ENCODE data around the gene AUTS2.

The AUTS2 gene

DNA sequence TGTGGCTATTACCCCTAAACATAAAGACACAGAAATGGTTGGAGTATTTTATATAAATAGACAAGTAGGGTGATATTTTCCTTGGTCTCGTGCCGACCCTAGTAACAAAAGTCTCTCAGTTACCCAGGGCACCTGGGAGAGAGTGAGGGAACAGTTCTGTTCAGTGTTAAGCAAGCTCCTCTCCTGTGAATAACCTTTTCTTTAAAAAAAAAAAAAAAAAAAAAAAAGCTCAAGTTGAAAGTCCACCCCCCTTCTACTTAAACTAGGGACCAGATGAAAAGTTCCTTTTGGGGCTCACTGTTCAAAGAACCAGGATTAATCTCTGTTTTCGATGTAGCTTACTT is 896.7 kb downstream of the AUTS2 start:
- no peak overlapping the region for H3K4me3 ChIP-seq (ENCODE audit: low read length in 2 of 2)
- H3K27ac ChIP-seq (ENCODE audit: low read length): no peak overlapping the region
- no peak overlapping the region for H3K9ac ChIP-seq (ENCODE audit: low read length in 2 of 2)
- H3K27me3 ChIP-seq (ENCODE audit: control insufficient read depth in 1 of 2, insufficient read depth in 2 of 2, low read length in 2 of 2): no peaks in the 10 kb centered on the region
- no peaks in the 10 kb centered on the region for H3K9me3 ChIP-seq (ENCODE audit: control insufficient read depth in 2 of 2, low read length in 2 of 2)
- H3K36me3 ChIP-seq (ENCODE audit: control insufficient read depth in 2 of 2, insufficient read depth in 2 of 2, low read length in 2 of 2): no peaks in the 10 kb centered on the region
- H3K4me1 ChIP-seq (ENCODE audit: control insufficient read depth, insufficient read depth, low read length): no peaks in the 10 kb centered on the region

DNA sequence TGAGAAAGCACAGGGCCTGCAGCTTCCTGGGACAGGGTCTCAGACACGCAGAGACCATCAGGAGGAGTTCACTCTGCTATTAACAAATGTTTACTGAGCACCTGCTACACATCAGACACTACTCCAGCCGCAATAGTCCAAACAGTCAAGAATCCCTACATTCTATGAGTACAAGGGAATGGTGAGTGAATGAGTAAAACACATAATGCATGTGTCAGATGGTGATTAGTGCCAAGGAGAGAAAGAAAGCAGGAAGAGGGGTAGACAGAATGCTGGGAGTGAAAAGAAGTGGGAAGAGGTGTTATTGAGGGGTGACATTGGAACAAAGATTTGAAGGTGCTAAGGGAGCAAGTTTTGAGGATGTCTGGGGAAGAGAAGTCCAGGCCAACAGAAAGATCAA is 899.5 kb downstream of the AUTS2 start:
- H3K4me1 ChIP-seq (ENCODE audit: control insufficient read depth, insufficient read depth, low read length): no peaks in the 10 kb centered on the region
- H3K27ac ChIP-seq (ENCODE audit: low read length): no peak overlapping the region
- no peak overlapping the region for H3K4me3 ChIP-seq (ENCODE audit: low read length in 2 of 2)
- no peak overlapping the region for H3K9ac ChIP-seq (ENCODE audit: low read length in 2 of 2)
- no peaks in the 10 kb centered on the region for H3K36me3 ChIP-seq (ENCODE audit: control insufficient read depth in 2 of 2, insufficient read depth in 2 of 2, low read length in 2 of 2)
- no peaks in the 10 kb centered on the region for H3K27me3 ChIP-seq (ENCODE audit: control insufficient read depth in 1 of 2, insufficient read depth in 2 of 2, low read length in 2 of 2)
- no peaks in the 10 kb centered on the region for H3K9me3 ChIP-seq (ENCODE audit: control insufficient read depth in 2 of 2, low read length in 2 of 2)

DNA sequence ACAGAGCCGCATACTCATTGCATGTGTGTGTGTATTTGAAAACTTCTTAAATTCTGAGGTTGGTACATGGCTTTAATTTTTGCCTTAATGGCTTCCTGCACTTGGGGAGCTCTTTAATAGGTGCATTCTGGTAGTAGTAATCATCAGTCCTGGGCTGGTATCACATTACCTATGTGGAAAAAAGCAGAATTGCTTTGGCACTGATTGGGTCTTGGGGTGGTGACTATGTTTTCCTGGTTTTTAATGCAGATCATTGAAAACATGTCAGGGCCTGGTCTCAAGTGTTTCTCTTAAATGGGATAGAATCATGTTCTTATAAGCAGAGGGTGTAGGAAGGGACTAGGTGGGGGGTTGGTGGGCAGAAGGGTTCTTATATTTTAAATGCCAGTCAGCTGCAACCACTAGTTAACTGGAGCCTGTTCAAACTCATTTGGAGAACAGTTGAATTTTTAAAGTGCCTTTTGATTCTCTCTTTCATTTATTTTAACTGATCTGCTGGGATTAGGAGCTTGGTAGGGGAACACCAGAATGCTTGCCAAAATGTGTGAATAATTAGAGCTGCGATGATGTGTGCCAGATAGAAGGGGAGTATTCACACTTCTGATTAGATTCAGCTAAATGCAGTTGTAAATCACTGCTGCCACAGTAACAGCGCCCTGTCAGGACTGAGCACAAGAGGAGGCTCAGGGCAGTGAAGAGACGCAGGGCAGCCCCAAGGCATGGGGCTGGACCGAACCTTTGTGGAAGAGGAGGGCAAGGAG is 900.1 kb downstream of the AUTS2 start:
- no peaks in the 10 kb centered on the region for H3K4me1 ChIP-seq (ENCODE audit: control insufficient read depth, insufficient read depth, low read length)
- H3K27ac ChIP-seq (ENCODE audit: low read length): no peak overlapping the region
- no peak overlapping the region for H3K4me3 ChIP-seq (ENCODE audit: low read length in 2 of 2)
- no peaks in the 10 kb centered on the region for H3K27me3 ChIP-seq (ENCODE audit: control insufficient read depth in 1 of 2, insufficient read depth in 2 of 2, low read length in 2 of 2)
- H3K9ac ChIP-seq (ENCODE audit: low read length in 2 of 2): no peak overlapping the region
- no peaks in the 10 kb centered on the region for H3K9me3 ChIP-seq (ENCODE audit: control insufficient read depth in 2 of 2, low read length in 2 of 2)
- no peaks in the 10 kb centered on the region for H3K36me3 ChIP-seq (ENCODE audit: control insufficient read depth in 2 of 2, insufficient read depth in 2 of 2, low read length in 2 of 2)

DNA sequence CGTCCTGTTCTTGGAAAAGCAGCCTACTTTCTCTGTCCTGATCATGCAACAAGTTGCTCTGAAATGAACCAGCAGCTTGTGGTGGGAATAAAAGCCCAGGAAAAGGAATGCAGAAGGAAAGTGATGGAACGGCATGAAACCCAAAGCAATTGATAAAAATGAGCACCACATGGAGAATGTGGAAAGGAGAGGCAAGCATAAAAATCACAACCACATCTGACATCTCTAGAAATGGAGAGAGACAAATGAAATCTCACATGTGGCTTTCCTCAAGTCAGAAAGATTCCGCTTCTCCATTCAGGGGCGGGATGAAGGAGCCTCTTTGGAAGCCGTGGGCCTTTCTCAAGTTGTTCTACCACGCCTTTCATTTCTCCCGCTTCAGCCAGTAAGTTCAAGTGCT is 902.0 kb downstream of the AUTS2 start:
- no peaks in the 10 kb centered on the region for H3K4me1 ChIP-seq (ENCODE audit: control insufficient read depth, insufficient read depth, low read length)
- no peak overlapping the region for H3K4me3 ChIP-seq (ENCODE audit: low read length in 2 of 2)
- no peak overlapping the region for H3K27ac ChIP-seq (ENCODE audit: low read length)
- no peaks in the 10 kb centered on the region for H3K27me3 ChIP-seq (ENCODE audit: control insufficient read depth in 1 of 2, insufficient read depth in 2 of 2, low read length in 2 of 2)
- H3K9ac ChIP-seq (ENCODE audit: low read length in 2 of 2): no peak overlapping the region
- no peaks in the 10 kb centered on the region for H3K36me3 ChIP-seq (ENCODE audit: control insufficient read depth in 2 of 2, insufficient read depth in 2 of 2, low read length in 2 of 2)
- H3K9me3 ChIP-seq (ENCODE audit: control insufficient read depth in 2 of 2, low read length in 2 of 2): no peaks in the 10 kb centered on the region

DNA sequence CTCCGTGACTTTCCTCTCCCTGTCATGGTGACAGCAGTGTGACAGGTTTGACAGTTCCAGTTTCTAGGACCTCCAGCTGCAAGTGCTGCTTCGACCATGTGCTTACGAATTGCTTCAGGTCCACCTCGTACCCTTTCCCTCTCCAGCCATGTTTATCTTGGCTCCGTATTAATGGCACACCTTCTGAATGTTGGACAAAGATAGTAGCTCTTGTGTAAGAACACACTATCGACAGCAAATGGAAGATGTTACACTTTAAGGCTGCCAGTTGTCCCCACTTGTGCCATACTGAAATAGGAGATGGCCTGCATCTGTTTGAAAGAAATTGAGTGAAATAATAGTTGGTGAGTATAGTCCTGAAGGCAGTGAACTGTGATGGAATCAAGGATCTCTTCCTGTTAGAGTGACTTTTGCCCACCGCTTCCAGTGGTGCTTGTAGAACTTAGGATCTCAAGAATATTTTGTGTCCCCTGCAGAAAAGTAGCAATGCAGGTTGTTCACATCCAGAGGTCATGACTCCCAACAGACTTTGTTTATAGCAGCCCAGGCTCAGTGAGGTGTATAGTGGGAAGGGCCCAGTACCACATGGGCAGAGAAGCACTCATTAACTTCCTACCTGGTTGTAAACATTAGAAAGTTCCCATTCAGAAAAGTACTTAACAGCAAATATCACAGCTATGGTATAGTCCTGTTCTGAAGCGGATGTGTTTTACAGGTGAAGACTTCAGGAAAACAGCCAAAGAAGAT is 904.0 kb downstream of the AUTS2 start:
- Histone ChIP-seq H3K27ac (ENCODE audit: low read length) (no peak overlapping the region), H3K4me1 (ENCODE audit: control insufficient read depth, insufficient read depth, low read length) (no peaks in the 10 kb centered on the region), H3K9me3 (ENCODE audit: control insufficient read depth in 2 of 2, low read length in 2 of 2) (no peaks in the 10 kb centered on the region), H3K27me3 (ENCODE audit: control insufficient read depth in 1 of 2, insufficient read depth in 2 of 2, low read length in 2 of 2) (no peaks in the 10 kb centered on the region), H3K4me3 (ENCODE audit: low read length in 2 of 2) (no peak overlapping the region), H3K9ac (ENCODE audit: low read length in 2 of 2) (no peak overlapping the region), H3K36me3 (ENCODE audit: control insufficient read depth in 2 of 2, insufficient read depth in 2 of 2, low read length in 2 of 2) (no peaks in the 10 kb centered on the region)

DNA sequence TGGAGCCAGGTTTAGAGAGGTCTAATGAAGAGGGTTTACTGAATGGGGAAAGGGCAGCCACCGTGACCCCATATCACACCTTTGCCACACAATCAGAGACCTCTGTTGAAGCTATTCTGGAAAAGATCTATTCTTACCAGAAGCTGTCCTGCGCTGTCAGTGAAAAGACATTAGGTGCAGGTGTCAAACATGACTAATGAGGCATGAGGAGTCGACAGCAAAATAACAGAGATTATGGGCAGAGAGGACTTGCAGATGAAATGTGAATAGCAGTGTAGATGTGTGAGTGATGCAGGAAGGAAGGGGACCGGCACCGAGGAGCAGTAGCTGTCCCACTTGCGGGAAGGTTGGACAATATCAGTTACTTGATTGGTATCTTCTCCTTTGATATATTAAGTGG is 906.0 kb downstream of the AUTS2 start:
- H3K9ac ChIP-seq (ENCODE audit: low read length in 2 of 2): no peak overlapping the region
- H3K9me3 ChIP-seq (ENCODE audit: control insufficient read depth in 2 of 2, low read length in 2 of 2): no peaks in the 10 kb centered on the region
- H3K4me1 ChIP-seq (ENCODE audit: control insufficient read depth, insufficient read depth, low read length): no peaks in the 10 kb centered on the region
- no peak overlapping the region for H3K4me3 ChIP-seq (ENCODE audit: low read length in 2 of 2)
- H3K36me3 ChIP-seq (ENCODE audit: control insufficient read depth in 2 of 2, insufficient read depth in 2 of 2, low read length in 2 of 2): no peaks in the 10 kb centered on the region
- no peak overlapping the region for H3K27ac ChIP-seq (ENCODE audit: low read length)
- no peaks in the 10 kb centered on the region for H3K27me3 ChIP-seq (ENCODE audit: control insufficient read depth in 1 of 2, insufficient read depth in 2 of 2, low read length in 2 of 2)

DNA sequence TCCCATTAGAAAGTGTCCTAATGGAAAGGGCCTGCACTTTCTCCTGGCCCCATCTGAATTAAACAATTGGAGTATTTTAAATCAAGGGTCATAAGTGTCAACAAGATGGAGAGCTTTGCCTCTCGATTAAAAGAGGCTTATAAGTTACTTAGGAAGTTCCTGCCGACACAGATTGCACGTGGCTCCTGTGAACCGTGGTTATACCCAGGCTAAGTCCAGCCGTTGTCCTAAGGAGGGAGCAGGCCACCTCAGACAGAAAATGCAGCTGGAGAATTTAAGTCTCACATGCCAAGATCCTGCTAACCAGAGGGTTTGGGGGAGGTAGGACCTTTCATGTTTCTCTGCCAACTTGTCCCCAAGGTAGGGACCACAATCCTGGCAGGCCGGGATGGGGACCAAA is 907.2 kb downstream of the AUTS2 start:
- Histone ChIP-seq H3K9ac (ENCODE audit: low read length in 2 of 2) (no peak overlapping the region), H3K4me3 (ENCODE audit: low read length in 2 of 2) (no peak overlapping the region), H3K27me3 (ENCODE audit: control insufficient read depth in 1 of 2, insufficient read depth in 2 of 2, low read length in 2 of 2) (no peaks in the 10 kb centered on the region), H3K4me1 (ENCODE audit: control insufficient read depth, insufficient read depth, low read length) (no peaks in the 10 kb centered on the region), H3K9me3 (ENCODE audit: control insufficient read depth in 2 of 2, low read length in 2 of 2) (no peaks in the 10 kb centered on the region), H3K27ac (ENCODE audit: low read length) (no peak overlapping the region), H3K36me3 (ENCODE audit: control insufficient read depth in 2 of 2, insufficient read depth in 2 of 2, low read length in 2 of 2) (no peaks in the 10 kb centered on the region)

DNA sequence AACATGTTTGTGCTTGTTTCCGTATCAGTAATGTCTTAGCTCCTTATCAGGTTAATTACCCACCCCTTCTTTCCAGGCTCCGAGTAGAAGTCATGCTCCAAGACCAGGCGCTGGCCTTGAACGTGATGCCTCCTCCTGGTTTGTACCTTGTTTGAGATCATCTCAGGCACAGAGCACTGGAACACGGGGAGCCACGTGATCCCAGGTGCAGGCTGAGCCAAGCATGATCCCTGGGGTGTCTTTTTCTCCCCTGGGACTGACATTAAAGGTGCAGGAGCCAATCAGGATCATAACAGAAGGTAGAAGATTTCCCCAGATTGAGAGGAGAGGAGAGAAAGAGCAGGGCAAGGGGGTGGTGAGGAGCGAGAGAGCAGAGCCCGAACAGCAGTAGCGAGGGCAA is 907.6 kb downstream of the AUTS2 start:
- Histone ChIP-seq H3K9me3 (ENCODE audit: control insufficient read depth in 2 of 2, low read length in 2 of 2) (no peaks in the 10 kb centered on the region), H3K36me3 (ENCODE audit: control insufficient read depth in 2 of 2, insufficient read depth in 2 of 2, low read length in 2 of 2) (no peaks in the 10 kb centered on the region), H3K4me1 (ENCODE audit: control insufficient read depth, insufficient read depth, low read length) (no peaks in the 10 kb centered on the region), H3K27ac (ENCODE audit: low read length) (no peak overlapping the region), H3K27me3 (ENCODE audit: control insufficient read depth in 1 of 2, insufficient read depth in 2 of 2, low read length in 2 of 2) (no peaks in the 10 kb centered on the region), H3K4me3 (ENCODE audit: low read length in 2 of 2) (no peak overlapping the region), H3K9ac (ENCODE audit: low read length in 2 of 2) (no peak overlapping the region)

DNA sequence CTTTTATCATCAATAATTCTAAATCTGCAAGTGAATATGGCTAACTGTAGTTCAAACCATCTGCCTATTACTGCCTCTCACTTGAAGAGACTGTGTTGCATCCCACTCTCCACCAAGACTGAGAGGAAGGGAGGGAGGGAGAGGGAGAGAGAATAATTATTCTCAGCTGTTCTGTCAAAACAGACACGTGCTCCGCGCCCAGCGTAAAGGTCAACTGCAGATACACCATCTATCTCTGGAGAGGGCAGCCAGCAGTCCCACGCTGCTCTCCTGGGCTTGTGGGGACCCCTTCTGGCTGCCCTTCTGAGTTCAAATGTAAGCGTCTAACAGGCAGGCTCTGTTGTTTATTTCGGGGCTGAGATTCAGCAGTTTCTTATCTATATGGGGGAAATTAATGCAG is 908.2 kb downstream of the AUTS2 start:
- Histone ChIP-seq H3K27me3 (ENCODE audit: control insufficient read depth in 1 of 2, insufficient read depth in 2 of 2, low read length in 2 of 2) (no peaks in the 10 kb centered on the region), H3K4me1 (ENCODE audit: control insufficient read depth, insufficient read depth, low read length) (no peaks in the 10 kb centered on the region), H3K9me3 (ENCODE audit: control insufficient read depth in 2 of 2, low read length in 2 of 2) (no peaks in the 10 kb centered on the region), H3K36me3 (ENCODE audit: control insufficient read depth in 2 of 2, insufficient read depth in 2 of 2, low read length in 2 of 2) (no peaks in the 10 kb centered on the region), H3K4me3 (ENCODE audit: low read length in 2 of 2) (no peak overlapping the region), H3K27ac (ENCODE audit: low read length) (no peak overlapping the region), H3K9ac (ENCODE audit: low read length in 2 of 2) (no peak overlapping the region)

DNA sequence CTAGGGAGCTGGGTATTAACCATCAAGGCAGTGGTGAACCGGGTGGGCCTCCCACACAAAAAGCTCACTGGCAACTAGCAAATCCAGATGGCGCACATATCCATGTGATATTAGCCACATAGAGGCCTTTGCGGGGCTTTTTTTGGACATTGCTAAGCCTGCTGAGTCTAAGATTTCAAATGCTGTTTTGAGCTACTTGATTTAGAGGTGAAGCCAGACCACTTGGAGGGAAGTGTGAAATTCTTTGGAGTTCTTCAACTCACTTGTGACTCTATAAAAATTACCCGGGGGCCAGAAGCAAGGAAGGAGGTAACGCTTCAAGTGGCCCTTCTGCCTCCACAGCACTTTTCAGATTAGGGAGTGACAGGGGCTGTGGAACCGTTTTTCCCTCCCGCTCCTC is 913.9 kb downstream of the AUTS2 start:
- Histone ChIP-seq H3K9me3 (ENCODE audit: control insufficient read depth in 2 of 2, low read length in 2 of 2) (no peaks in the 10 kb centered on the region), H3K27me3 (ENCODE audit: control insufficient read depth in 1 of 2, insufficient read depth in 2 of 2, low read length in 2 of 2) (no peaks in the 10 kb centered on the region), H3K36me3 (ENCODE audit: control insufficient read depth in 2 of 2, insufficient read depth in 2 of 2, low read length in 2 of 2) (no peaks in the 10 kb centered on the region), H3K4me1 (ENCODE audit: control insufficient read depth, insufficient read depth, low read length) (no peaks in the 10 kb centered on the region), H3K9ac (ENCODE audit: low read length in 2 of 2) (no peak overlapping the region), H3K27ac (ENCODE audit: low read length) (no peak overlapping the region), H3K4me3 (ENCODE audit: low read length in 2 of 2) (no peak overlapping the region)

DNA sequence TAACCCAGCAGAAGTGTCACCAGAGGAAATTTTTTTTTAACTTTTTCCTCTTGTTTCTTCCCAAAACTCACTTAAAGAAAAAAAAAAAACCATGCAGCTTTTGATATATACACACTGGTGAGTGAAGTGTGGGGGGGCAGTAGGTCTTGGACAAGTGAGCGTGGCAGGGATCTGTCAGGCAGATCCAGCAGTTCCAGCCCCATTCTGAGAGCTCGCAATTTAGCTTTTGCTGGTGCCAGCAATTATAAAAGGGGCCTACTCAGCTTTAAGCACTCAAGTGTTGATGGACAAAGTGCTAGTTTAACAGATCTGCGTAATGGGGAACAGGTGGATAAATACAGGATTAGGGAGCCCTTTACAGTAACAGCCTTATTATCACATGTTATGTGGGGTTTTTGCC is 914.5 kb downstream of the AUTS2 start:
- Histone ChIP-seq H3K36me3 (ENCODE audit: control insufficient read depth in 2 of 2, insufficient read depth in 2 of 2, low read length in 2 of 2) (no peaks in the 10 kb centered on the region), H3K27me3 (ENCODE audit: control insufficient read depth in 1 of 2, insufficient read depth in 2 of 2, low read length in 2 of 2) (no peaks in the 10 kb centered on the region), H3K27ac (ENCODE audit: low read length) (no peak overlapping the region), H3K9ac (ENCODE audit: low read length in 2 of 2) (no peak overlapping the region), H3K4me3 (ENCODE audit: low read length in 2 of 2) (no peak overlapping the region), H3K4me1 (ENCODE audit: control insufficient read depth, insufficient read depth, low read length) (no peaks in the 10 kb centered on the region), H3K9me3 (ENCODE audit: control insufficient read depth in 2 of 2, low read length in 2 of 2) (no peaks in the 10 kb centered on the region)
